H1 (cell line): Measurements from ENCODE around the gene LHPP. TPM values are rescaled to one million over a fixed set of nuclear protein-coding genes. Genes with fewer than 3 reads are reported as not detected.

Experiments
- CTCF ChIA-PET: fragments of 300-600 bp; sonication (Branson Sonifier 250); formaldehyde crosslinking; loops from one replicate; lab custom pipeline; 2021; ENCODE audit not compliant: partially characterized antibody; lab: Charles Lee
- POLR2A ChIA-PET: fragments of 300-600 bp; sonication (Branson Sonifier 250); formaldehyde crosslinking; loops from one replicate; lab custom pipeline; 2021; ENCODE audit warnings: inconsistent platforms; ENCODE audit not compliant: partially characterized antibody; lab: Charles Lee
- DNase-seq, 2 experiments: peaks; one replicate each; pipeline versions ENCODE4 v3.0.0 to v3.0.0-alpha.2; 2010 to 2022; ENCODE audit warnings: low spot score in 2 of 2, low read depth in 1 of 2, mixed read lengths in 1 of 2
- FAIRE-seq: peaks from 2 replicates; lab custom pipeline; 2011; peaks lifted over from hg19 to GRCh38; lab: Jason Lieb, UNC
- H2AFZ ChIP-seq: 2 replicates; pipeline ENCODE4 v1.8.1; 2012; ENCODE audit warnings: low read length, inconsistent platforms
- H2AK5ac ChIP-seq: 2 replicates; pipeline ENCODE4 v1.6.1; 2013; ENCODE audit warnings: low read depth, low read length
- H2BK120ac ChIP-seq: replicated peaks from 2 replicates; pipeline ENCODE3; 2013; ENCODE audit warnings: low read depth, low read length, inconsistent platforms
- H2BK12ac ChIP-seq: 2 replicates; pipeline ENCODE4 v1.6.1; 2013; ENCODE audit warnings: low read depth, low read length
- H2BK15ac ChIP-seq: 2 replicates; pipeline ENCODE4 v1.6.1; 2013; ENCODE audit warnings: low read length
- H2BK20ac ChIP-seq: 2 replicates; pipeline ENCODE4 v1.6.1; 2013; ENCODE audit warnings: low read length
- H2BK5ac ChIP-seq: 2 replicates; pipeline ENCODE4 v1.6.1; 2013; ENCODE audit warnings: low read depth, low read length
- H3K14ac ChIP-seq: 2 replicates; pipeline ENCODE4 v1.6.1; 2013; ENCODE audit warnings: inconsistent platforms; ENCODE audit not compliant: insufficient read length
- H3K18ac ChIP-seq: 2 replicates; pipeline ENCODE4 v1.6.1; 2013; ENCODE audit warnings: low read length; ENCODE audit errors: extremely low read depth
- H3K23ac ChIP-seq: 2 replicates; pipeline ENCODE4 v1.6.1; 2013; ENCODE audit warnings: inconsistent platforms; ENCODE audit not compliant: insufficient read length
- H3K23me2 ChIP-seq: 2 replicates; pipeline ENCODE4 v1.6.1; 2013; ENCODE audit warnings: low read depth, low read length
- H3K27ac ChIP-seq: 2 replicates; pipeline ENCODE4 v1.6.1; 2011; ENCODE audit warnings: low read depth, low read length, inconsistent platforms
- H3K27me3 ChIP-seq, 4 experiments: replicated peaks in 1 of 4; 1 replicate in 1 of 4; 2 replicates in 3 of 4; pipeline versions ENCODE4 v1.6.1 to v1.8.1; 2011 to 2013; ENCODE audit warnings: low read length in 3 of 4, mild to moderate bottlenecking in 3 of 4, inconsistent platforms in 2 of 4, mixed read lengths in 2 of 4, moderate library complexity in 1 of 4; ENCODE audit not compliant: control insufficient read depth in 3 of 4, insufficient read depth in 3 of 4; ENCODE audit errors: extremely low read depth in 1 of 4
- H3K36me3 ChIP-seq, 4 experiments: 2 replicates each; pipeline versions ENCODE4 v1.6.1 to v1.8.1; 2011 to 2013; ENCODE audit warnings: mild to moderate bottlenecking in 4 of 4, low read length in 3 of 4, moderate library complexity in 2 of 4, control low read depth in 1 of 4, inconsistent platforms in 1 of 4; ENCODE audit not compliant: insufficient read depth in 4 of 4, control insufficient read depth in 2 of 4
- H3K4ac ChIP-seq: replicated peaks from 2 replicates; pipeline ENCODE3; 2013; ENCODE audit warnings: low read length, low read depth, mixed read lengths, inconsistent platforms; ENCODE audit not compliant: insufficient read length
- H3K4me1 ChIP-seq, 4 experiments: replicated peaks in 1 of 4; 1 replicate in 1 of 4; 2 replicates in 3 of 4; pipeline versions ENCODE4 v1.6.1 to v1.8.1; 2011 to 2013; ENCODE audit warnings: low read length in 3 of 4, inconsistent platforms in 2 of 4, mixed read lengths in 1 of 4; ENCODE audit not compliant: insufficient read depth in 4 of 4, control insufficient read depth in 3 of 4
- H3K4me2 ChIP-seq, 2 experiments: 2 replicates each; pipeline versions ENCODE4 v1.6.1 to v1.8.1; 2011 to 2013; ENCODE audit warnings: low read depth in 2 of 2, low read length in 2 of 2, control low read depth in 1 of 2, inconsistent platforms in 1 of 2, mild to moderate bottlenecking in 1 of 2; ENCODE audit not compliant: insufficient read depth in 1 of 2
- H3K4me3 ChIP-seq, 4 experiments: fragments of 200-600, 300-600 bp in 1 of 4; sonication (generic), shearing (Covaris generic), sonication (Bioruptor Twin) in 1 of 4; 2 replicates each; pipeline versions ENCODE4 v1.5.1 to v1.8.1; 2011 to 2016; ENCODE audit warnings: low read length in 4 of 4, low read depth in 3 of 4, control low read depth in 2 of 4, inconsistent platforms in 2 of 4, mild to moderate bottlenecking in 2 of 4, mixed read lengths in 1 of 4, moderate library complexity in 1 of 4; ENCODE audit not compliant: insufficient read depth in 2 of 4; ENCODE audit errors: extremely low read depth in 1 of 4
- H3K56ac ChIP-seq: replicated peaks from 2 replicates; pipeline ENCODE3; 2013; ENCODE audit warnings: low read depth, mild to moderate bottlenecking, mixed read lengths, low read length, inconsistent platforms; ENCODE audit not compliant: insufficient read length
- H3K79me1 ChIP-seq: 2 replicates; pipeline ENCODE4 v1.6.1; 2013; ENCODE audit warnings: low read depth, low read length, control low read depth
- H3K79me2 ChIP-seq, 2 experiments: 2 replicates each; pipeline versions ENCODE4 v1.6.1 to v1.8.1; 2012 to 2013; ENCODE audit warnings: low read length in 2 of 2, mild to moderate bottlenecking in 2 of 2, inconsistent platforms in 1 of 2; ENCODE audit not compliant: insufficient read depth in 2 of 2, control insufficient read depth in 1 of 2
- H3K9ac ChIP-seq, 4 experiments: replicated peaks in 1 of 4; 1 replicate in 1 of 4; 2 replicates in 3 of 4; pipeline versions ENCODE4 v1.6.1 to v1.8.1; 2011 to 2013; ENCODE audit warnings: low read depth in 3 of 4, low read length in 3 of 4, control low read depth in 2 of 4, mild to moderate bottlenecking in 2 of 4, moderate library complexity in 2 of 4, inconsistent platforms in 1 of 4; ENCODE audit errors: extremely low read depth in 1 of 4
- H3K9me3 ChIP-seq, 2 experiments: 2 replicates each; pipeline versions ENCODE4 v1.6.1 to v1.8.1; 2012 to 2013; ENCODE audit warnings: mild to moderate bottlenecking in 2 of 2, moderate library complexity in 2 of 2, control low read depth in 1 of 2, inconsistent platforms in 1 of 2, low read depth in 1 of 2, low read length in 1 of 2, mixed read lengths in 1 of 2; ENCODE audit not compliant: insufficient read depth in 2 of 2
- H4K20me1 ChIP-seq, 2 experiments: replicated peaks in 1 of 2; 2 replicates each; pipeline versions ENCODE3 to v1.8.1; 2011 to 2013; ENCODE audit warnings: inconsistent platforms in 2 of 2, low read length in 2 of 2, mild to moderate bottlenecking in 1 of 2; ENCODE audit not compliant: insufficient read depth in 2 of 2, control insufficient read depth in 1 of 2
- H4K5ac ChIP-seq: 2 replicates; pipeline ENCODE4 v1.6.1; 2013; ENCODE audit warnings: low read length, low read depth, mixed read lengths, inconsistent platforms; ENCODE audit not compliant: insufficient read length
- H4K8ac ChIP-seq: 2 replicates; pipeline ENCODE4 v1.8.0; 2013; ENCODE audit warnings: mild to moderate bottlenecking, moderate library complexity, low read length, inconsistent platforms; ENCODE audit not compliant: insufficient read depth; ENCODE audit errors: extremely low read depth
- H4K91ac ChIP-seq: replicated peaks from 2 replicates; pipeline ENCODE3; 2013; ENCODE audit warnings: low read length, mixed read lengths, inconsistent platforms; ENCODE audit not compliant: insufficient read length
- ASH2L ChIP-seq: fragments of 200-600, 300-600 bp; sonication (generic); IDR thresholded peaks from one replicate; pipeline ENCODE4 v1.7.1; 2017; ENCODE audit warnings: low read length
- HDAC6 ChIP-seq: IDR thresholded peaks from one replicate; pipeline ENCODE4 v1.7.1; 2012; ENCODE audit warnings: low read depth, mild to moderate bottlenecking, inconsistent platforms, low read length, moderate library complexity
- KDM1A ChIP-seq: fragments of 200-600, 300-600 bp; sonication (generic); IDR thresholded peaks from 2 replicates; pipeline ENCODE4 v1.7.1; 2016; ENCODE audit warnings: mild to moderate bottlenecking, low read length, borderline replicate concordance
- WGBS, 2 experiments: shearing (Covaris generic) in 1 of 2; methylation state at CpG; one replicate each; pipeline versions ENCODE4 v1.1.6 to v1.1.7; 2013 to 2015; ENCODE audit warnings: low lambda C conversion rate in 2 of 2, mixed read lengths in 2 of 2, inconsistent platforms in 1 of 2, low coverage in 1 of 2, missing lambda C conversion rate in 1 of 2; ENCODE audit not compliant: insufficient replicate concordance in 2 of 2, insufficient coverage in 1 of 2, insufficient read length in 1 of 2; ENCODE audit errors: extremely low coverage in 1 of 2, missing lambda C conversion rate in 1 of 2; 5-methylcytosine and 5-hydroxymethylcytosine counted together
- polyA plus RNA-seq, 7 experiments: library from polyadenylated mRNA; depleted of rRNA in 3 of 7; stranded (reverse) in 5 of 7; unstranded in 2 of 7; fragments of >200 nt in 5 of 7; fragments of 200-250 nt in 2 of 7; gene quantifications; 1 replicate in 5 of 7; 2 replicates in 1 of 7; 4 replicates in 1 of 7; pipeline versions ENCODE4 v1.2.1 to v1.2.3, GENCODE V29; 2011 to 2013; ENCODE audit warnings: missing spikeins in 2 of 7, mixed read lengths in 2 of 7
- total RNA-seq: library from RNA; stranded (reverse); fragmentation: NEBNext Ultra II Directional; extraction: Animal tissue kit (Norgen Biotek cat#: 25700); gene quantifications from 2 replicates; pipeline ENCODE4 v1.2.1, GENCODE V29; 2021

LHPP gene
- total and polyA plus RNA-seq, 2 of the 8 experiments (the other 6 are each of a cell fraction or from before 2014, with no cell fraction given), result 26.0 to 45.0 TPM

DNA sequence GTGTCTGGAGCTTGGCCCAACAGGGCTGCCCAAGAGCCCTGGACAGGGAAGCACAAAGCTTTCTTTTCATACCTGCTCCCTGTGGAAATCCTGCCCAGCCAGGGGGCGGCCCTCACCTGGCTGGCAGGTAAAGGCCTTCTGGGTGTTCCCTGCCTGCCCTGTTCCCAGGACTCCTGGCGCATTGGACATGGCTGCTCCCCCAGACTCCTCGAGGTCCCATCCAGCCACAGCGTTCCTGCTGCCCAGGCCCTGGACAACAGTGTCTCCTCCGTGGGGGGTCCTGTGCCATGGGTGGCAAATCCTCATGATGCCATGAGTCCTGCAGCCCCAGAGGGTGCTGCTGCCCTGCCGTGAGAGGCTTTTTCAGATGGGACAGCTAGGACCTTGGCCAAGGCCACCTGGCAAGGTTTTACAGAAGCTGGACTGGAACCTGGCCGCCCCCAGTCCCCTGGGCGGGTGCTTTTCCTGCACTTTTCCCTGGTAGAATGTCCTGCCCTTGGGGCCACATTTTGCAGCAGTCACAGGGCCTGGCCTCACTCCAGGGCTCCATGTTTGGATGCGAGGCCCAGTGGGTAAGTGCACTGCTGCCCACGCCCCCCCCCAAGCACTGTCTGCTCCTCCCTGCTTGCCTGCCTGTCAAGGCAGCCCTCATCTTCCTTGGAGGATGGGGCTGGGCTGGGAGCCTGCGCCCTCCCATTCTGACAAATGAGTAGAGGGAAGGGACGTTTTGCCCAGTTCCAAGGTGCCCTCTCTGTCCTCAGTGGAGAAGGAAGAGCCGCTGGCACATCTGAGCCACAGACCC, 60.7 kb downstream of the LHPP start:
- Histone ChIP-seq H3K23me2 (no peaks in the 10 kb centered on the region), H3K9me3 (no peaks in the 10 kb centered on the region), H3K27me3 (no peaks in the 10 kb centered on the region), H2BK12ac (no peak overlapping the region; the same call in 1 of the 2 replicates), H3K79me1 (peaks cover 3% of the 10 kb centered on the region; the same call in 1 of the 2 replicates), H3K36me3 (no peaks in the 10 kb centered on the region), H3K14ac (no peak overlapping the region), H2BK5ac (no peak overlapping the region; the same call in 1 of the 2 replicates), H3K23ac (no peak overlapping the region), H3K4ac (no peak overlapping the region), H4K5ac (no peak overlapping the region), H3K9ac (no peak overlapping the region), H3K27ac (no peak overlapping the region), H2BK20ac (no peak overlapping the region), H3K18ac (no peak overlapping the region), H2BK120ac (no peak overlapping the region), H2AK5ac (no peak overlapping the region), H2AFZ (no peak overlapping the region), H4K8ac (no peak overlapping the region), H3K79me2 (no peaks in the 10 kb centered on the region), H4K20me1 (no peaks in the 10 kb centered on the region), H4K91ac (no peak overlapping the region), H3K4me1 (peaks cover 0 to 18% (median 4%) of the 10 kb centered on the region in 4 experiments; a peak in 5 of 7 replicates), H3K56ac (no peak overlapping the region), H3K4me3 (no peak overlapping the region), H2BK15ac (no peak overlapping the region), H3K4me2 (no peak overlapping the region)
- 94% methylated on average over 11 of the region's 13 CpGs; no CpG with 5 or more reads in 1 of the 2 experiments for WGBS, 2 experiments
- ChIA-PET POLR2A (no interaction called here), CTCF (interaction anchor here (0.7 to 38.0 kb wide), 6 partner anchors 8 to 223 kb away, joined by 3 to 681 read pairs (median 4); no protein-coding TSS in a partner anchor)
- FAIRE-seq, result no peak
- no peak for DNase-seq
- TF ChIP-seq HDAC6 (no peak), ASH2L (no peak), KDM1A (no peak)
